ENCODE measurements around the gene CD82. TPM values are rescaled to one million over a fixed set of nuclear protein-coding genes. Genes with fewer than 3 reads are reported as not detected.
"Not testable (repeated sequence)": the region's sequence is repeated elsewhere in the genome, so short reads cannot be mapped to it uniquely, and the experiment has no call there.

CD82 gene
- total and polyA plus RNA-seq, 12 donors: 18.5 to 70.4 (median 35.2) TPM

DNA sequence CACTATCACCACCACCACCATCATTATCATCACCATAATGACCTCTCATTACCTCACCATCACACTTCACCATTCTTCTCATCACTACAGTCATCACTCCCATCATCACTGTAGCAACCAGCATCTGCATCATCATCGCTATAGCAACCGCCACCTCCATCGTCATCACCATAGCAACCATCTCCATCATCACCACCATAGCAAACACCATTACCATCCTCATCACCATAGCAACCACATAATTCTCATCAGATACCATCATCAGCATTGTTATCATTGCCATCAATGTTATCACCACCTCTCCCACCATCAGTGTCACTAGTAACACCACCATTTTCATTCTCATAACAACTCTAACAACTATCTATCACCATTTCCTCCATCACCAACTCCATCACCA lies 23.1 kb upstream of the CD82 start:
- intact Hi-C loops (cut with DNase I): loop anchor here in 1 of 10 donors (5.0 kb wide), 1 partner anchor 445 kb away; the partner anchor contains the start of gene EXT2
- WGBS, 2 donors: 92 to 97% methylated on average over 3 of the region's 3 CpGs

GRCh38 chr11:44546984-44547383 lies 18.5 kb upstream of the CD82 start:
- 95 to 97% methylated on average over 4 of the region's 4 CpGs for whole genome bisulfite sequencing, 2 donors
- H3K4me1 ChIP-seq; H3K27me3 ChIP-seq; H3K9me3 ChIP-seq; ATAC-seq; intact Hi-C loops (cut with DNase I); H3K36me3 ChIP-seq; DNase-seq; H3K4me3 ChIP-seq; H3K27ac ChIP-seq: not testable (repeated sequence)

More for the DNA sequence above, 23.1 kb upstream of the CD82 start:
- Histone ChIP-seq H3K27ac (no peak overlapping the region), H3K9me3 (peaks cover 0 to 8% (median 0%) of the 10 kb centered on the region in 11 donors), H3K27me3 (no peaks in the 10 kb centered on the region), H3K36me3 (no peaks in the 10 kb centered on the region), H3K4me3 (no peak overlapping the region), H3K4me1 (peaks cover 0 to 11% (median 5%) of the 10 kb centered on the region in 9 donors)
- no peak for DNase-seq
- no peak for ATAC-seq
- TF ChIP-seq CTCF (IDR thresholded peaks at IDR 0.05): no peak

- ATAC-seq; H3K27me3 ChIP-seq; H3K4me1 ChIP-seq; H3K9me3 ChIP-seq; H3K36me3 ChIP-seq; H3K27ac ChIP-seq; DNase-seq; intact Hi-C loops (cut with DNase I); H3K4me3 ChIP-seq: not testable (repeated sequence)
- WGBS, 2 donors: 96 to 99% methylated on average over 2 of the region's 2 CpGs
These were observed 17.9 kb upstream of the CD82 start for GRCh38 chr11:44547534-44547933.

DNA sequence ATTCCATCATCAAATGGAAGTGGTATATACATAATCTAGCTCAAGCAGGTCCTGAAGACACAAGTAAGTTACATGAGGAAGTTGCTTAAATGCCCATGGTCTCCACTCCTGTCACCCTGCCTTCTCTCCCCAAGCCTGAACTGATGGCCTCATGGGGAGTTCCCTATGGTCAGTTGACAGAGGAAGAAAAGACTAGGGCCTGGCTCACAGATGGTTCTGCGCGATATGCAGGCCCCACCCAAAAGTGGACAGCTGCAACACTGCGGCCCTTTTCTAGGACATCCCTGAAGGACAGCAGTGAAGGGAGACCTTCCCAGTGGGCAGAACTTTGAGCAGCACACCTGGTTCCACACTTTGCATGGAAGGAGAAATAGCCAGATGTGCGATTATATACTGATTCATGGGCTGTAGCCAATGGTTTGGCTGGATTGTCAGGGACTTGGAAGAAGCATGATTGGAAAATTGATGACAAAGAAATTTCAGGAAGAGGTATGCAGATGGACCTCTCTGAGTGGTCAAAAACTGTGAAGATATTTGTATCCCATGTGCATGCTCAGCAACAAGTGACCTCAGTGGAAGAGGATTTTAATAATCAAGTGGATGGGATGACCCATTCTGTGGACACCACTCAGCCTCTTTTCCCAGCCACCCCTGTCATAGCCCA lies 17.3 kb upstream of the CD82 start:
- H3K4me1 ChIP-seq: no peaks in the 10 kb centered on the region
- H3K27ac ChIP-seq: no peak overlapping the region
- 93 to 98% methylated on average over 4 of the region's 4 CpGs for WGBS, 2 donors
- intact Hi-C loops (cut with DNase I): no loop called here
- H3K4me3 ChIP-seq: no peak overlapping the region
- no peak for DNase-seq
- no peak for ATAC-seq
- no peaks in the 10 kb centered on the region for H3K27me3 ChIP-seq
- H3K36me3 ChIP-seq: no peaks in the 10 kb centered on the region
- no peak for TF ChIP-seq CTCF (IDR thresholded peaks at IDR 0.05)
- H3K9me3 ChIP-seq: peaks cover 0 to 16% (median 0%) of the 10 kb centered on the region in 11 donors

GRCh38 chr11:44548961-44549749 lies 16.3 kb upstream of the CD82 start:
- H3K4me1 ChIP-seq; H3K27ac ChIP-seq; H3K27me3 ChIP-seq; H3K4me3 ChIP-seq; DNase-seq; ATAC-seq; H3K36me3 ChIP-seq; intact Hi-C loops (cut with DNase I): not testable (repeated sequence)
- H3K9me3 ChIP-seq: peaks cover 0 to 17% (median 0%) of the 10 kb centered on the region in 11 donors
- 82 to 90% methylated on average over 5 of the region's 5 CpGs for WGBS, 2 donors

Data from heart right ventricle (tissue), 16 donors.